HepG2 (cell line): ENCODE results near the gene GMEB2. TPM values are rescaled to one million over a fixed set of nuclear protein-coding genes. Genes with fewer than 3 reads are reported as not detected.

Experiments
- ADNP ChIP-seq: sonication (generic); formaldehyde crosslinking; IDR thresholded peaks from 2 replicates; pipeline ENCODE4 v1.4.0; 2020; ENCODE audit warnings: missing genetic modification reagents
- BHLHE40 ChIP-seq: IDR thresholded peaks from 2 replicates; pipeline ENCODE4 v1.6.1; 2011; ENCODE audit warnings: low read length, improper control_type of control experiment
- FOXC1 ChIP-seq: sonication (generic); formaldehyde crosslinking; IDR thresholded peaks from 2 replicates; pipeline ENCODE4 v1.8.0; 2022; ENCODE audit warnings: mild to moderate bottlenecking, missing genetic modification reagents, borderline replicate concordance
- KDM5B ChIP-seq: sonication (generic); formaldehyde crosslinking; IDR thresholded peaks from 2 replicates; pipeline ENCODE4 v1.4.0; 2020; ENCODE audit warnings: missing genetic modification reagents, mild to moderate bottlenecking, borderline replicate concordance
- MTA1 ChIP-seq: sonication (generic); formaldehyde crosslinking; IDR thresholded peaks from 2 replicates; pipeline ENCODE4 v1.4.0; 2020; ENCODE audit warnings: missing genetic modification reagents, mild to moderate bottlenecking, borderline replicate concordance
- MTF2 ChIP-seq: sonication (generic); formaldehyde crosslinking; IDR thresholded peaks from 2 replicates; pipeline ENCODE4 v1.5.0; 2020; ENCODE audit warnings: missing genetic modification reagents, borderline replicate concordance
- NFATC3 ChIP-seq: sonication (generic); formaldehyde crosslinking; IDR thresholded peaks from 2 replicates; pipeline ENCODE4 v1.5.1; 2020; ENCODE audit warnings: mild to moderate bottlenecking, missing genetic modification reagents
- NRL ChIP-seq: sonication (generic); formaldehyde crosslinking; IDR thresholded peaks from 2 replicates; pipeline ENCODE4 v1.5.0; 2020; ENCODE audit warnings: missing genetic modification reagents, mild to moderate bottlenecking, moderate library complexity, borderline replicate concordance
- SAFB2 ChIP-seq: sonication (generic); formaldehyde crosslinking; IDR thresholded peaks from 2 replicates; pipeline ENCODE4 v1.5.1; 2020; ENCODE audit warnings: missing genetic modification reagents, low read depth, mild to moderate bottlenecking, borderline replicate concordance
- SALL1 ChIP-seq: sonication (generic); formaldehyde crosslinking; IDR thresholded peaks from 2 replicates; pipeline ENCODE4 v1.8.0; 2022; ENCODE audit warnings: mild to moderate bottlenecking, missing genetic modification reagents
- STAG1 ChIP-seq: sonication (generic); formaldehyde crosslinking; IDR thresholded peaks from 2 replicates; pipeline ENCODE4 v1.4.0; 2020; ENCODE audit warnings: missing genetic modification reagents
- ZFY ChIP-seq: sonication (generic); formaldehyde crosslinking; IDR thresholded peaks from 2 replicates; pipeline ENCODE4 v1.4.0; 2020; ENCODE audit warnings: missing genetic modification reagents
- polyA plus RNA-seq, 8 experiments: library from polyadenylated mRNA; depleted of rRNA in 3 of 8; stranded (reverse) in 7 of 8; unstranded in 1 of 8; fragments of >200 nt; fragmentation: Illumina TruSeq in 4 of 8; extraction: Trizol in 4 of 8; gene quantifications; 2 replicates each; pipeline versions ENCODE4 v1.2.1 to v1.2.3, GENCODE V29; 2011 to 2016; ENCODE audit warnings: low read depth in 4 of 8, missing spikeins in 1 of 8, mixed read lengths in 1 of 8; ENCODE audit not compliant: insufficient read depth in 1 of 8
- total RNA-seq, 5 experiments: library from RNA; depleted of rRNA; stranded (reverse); fragments of >200 nt; fragmentation: Illumina TruSeq; extraction: Trizol; gene quantifications; 2 replicates each; pipeline ENCODE4 v1.2.3, GENCODE V29; 2016; ENCODE audit warnings: low read depth in 1 of 5
- TF ChIP-seq, protein P1 (sequence below): IDR thresholded peaks from 2 replicates; pipeline ENCODE4 v1.6.1; 2012; ENCODE audit warnings: low read depth, low read length, improper control_type of control experiment
- TF ChIP-seq, protein P2 (sequence below): sonication (generic); formaldehyde crosslinking; IDR thresholded peaks from 2 replicates; pipeline ENCODE4 v1.5.0; 2020; ENCODE audit warnings: mild to moderate bottlenecking, missing genetic modification reagents, borderline replicate concordance
- TF ChIP-seq, protein P3 (sequence below): sonication (generic); formaldehyde crosslinking; IDR thresholded peaks from 2 replicates; pipeline ENCODE4 v1.4.0; 2020; ENCODE audit warnings: missing genetic modification reagents
- TF ChIP-seq, protein P4 (sequence below): sonication (generic); formaldehyde crosslinking; IDR thresholded peaks from 2 replicates; pipeline ENCODE4 v1.8.0; 2022; ENCODE audit warnings: missing genetic modification reagents, mild to moderate bottlenecking, moderate library complexity, borderline replicate concordance
- TF ChIP-seq, protein P5 (sequence below): sonication (generic); formaldehyde crosslinking; IDR thresholded peaks from 2 replicates; pipeline ENCODE4 v1.4.0; 2020; ENCODE audit warnings: low read depth, mild to moderate bottlenecking, missing genetic modification reagents
- TF ChIP-seq, protein P6 (sequence below): IDR thresholded peaks from 2 replicates; pipeline ENCODE4 v1.6.1; 2016; ENCODE audit warnings: missing genetic modification reagents, missing compliant biosample characterization

Gene GMEB2
- total and polyA plus RNA-seq, 2 of the 13 experiments (the other 11 are each of a cell fraction or from before 2014, with no cell fraction given): 10.6 to 12.4 TPM

DNA sequence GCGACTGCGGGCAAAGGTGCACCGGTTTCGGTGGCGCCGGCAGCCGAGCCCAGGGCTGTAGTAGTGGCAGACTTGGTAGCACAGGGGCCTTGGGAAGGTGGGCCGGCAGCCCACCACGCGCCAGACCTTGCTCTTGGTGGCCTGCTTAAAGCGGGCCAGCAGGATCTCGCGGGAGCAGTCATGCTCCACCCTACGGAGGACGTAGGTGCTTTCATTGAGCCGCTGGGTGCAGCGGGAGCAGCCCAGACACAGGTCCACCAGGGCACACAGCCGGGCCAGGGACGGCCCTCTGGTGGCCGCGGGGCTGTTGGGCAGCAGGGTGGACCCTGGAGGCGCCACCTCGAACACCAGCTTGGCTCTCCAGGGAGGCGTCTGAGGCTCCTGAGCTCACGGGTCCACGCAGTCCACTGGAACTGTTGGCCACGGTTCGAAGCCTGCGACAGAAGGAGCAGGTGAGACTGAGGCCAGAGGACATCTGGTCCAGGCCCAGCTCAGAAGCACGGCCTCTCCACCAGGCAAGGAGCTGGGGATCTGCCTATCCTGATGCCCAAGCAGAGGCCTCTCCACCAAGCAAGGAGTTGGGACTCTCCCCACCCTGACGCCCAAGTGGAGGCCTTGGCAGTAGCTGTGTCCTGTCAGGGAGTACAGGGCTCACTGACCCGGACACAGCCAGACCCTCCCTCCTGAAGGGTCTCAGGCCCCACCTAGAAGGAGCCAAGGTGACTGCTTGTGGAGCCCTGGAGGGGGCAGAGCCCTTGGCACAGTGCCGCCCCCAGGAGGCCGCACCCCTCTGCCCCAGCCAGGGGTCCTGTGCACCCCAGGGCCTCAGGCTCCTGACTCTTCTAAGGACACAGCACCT, 53.9 kb downstream of the GMEB2 start (continued):
- TF ChIP-seq, protein P1, sequence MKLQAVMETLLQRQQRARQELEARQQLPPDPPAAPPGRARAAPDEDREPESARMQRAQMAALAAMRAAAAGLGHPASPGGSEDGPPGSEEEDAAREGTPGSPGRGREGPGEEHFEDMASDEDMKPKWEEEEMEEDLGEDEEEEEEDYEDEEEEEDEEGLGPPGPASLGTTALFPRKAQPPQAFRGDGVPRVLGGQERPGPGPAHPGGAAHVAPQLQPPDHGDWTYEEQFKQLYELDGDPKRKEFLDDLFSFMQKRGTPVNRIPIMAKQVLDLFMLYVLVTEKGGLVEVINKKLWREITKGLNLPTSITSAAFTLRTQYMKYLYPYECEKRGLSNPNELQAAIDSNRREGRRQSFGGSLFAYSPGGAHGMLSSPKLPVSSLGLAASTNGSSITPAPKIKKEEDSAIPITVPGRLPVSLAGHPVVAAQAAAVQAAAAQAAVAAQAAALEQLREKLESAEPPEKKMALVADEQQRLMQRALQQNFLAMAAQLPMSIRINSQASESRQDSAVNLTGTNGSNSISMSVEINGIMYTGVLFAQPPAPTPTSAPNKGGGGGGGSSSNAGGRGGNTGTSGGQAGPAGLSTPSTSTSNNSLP: no peak
- TF ChIP-seq, protein P2, sequence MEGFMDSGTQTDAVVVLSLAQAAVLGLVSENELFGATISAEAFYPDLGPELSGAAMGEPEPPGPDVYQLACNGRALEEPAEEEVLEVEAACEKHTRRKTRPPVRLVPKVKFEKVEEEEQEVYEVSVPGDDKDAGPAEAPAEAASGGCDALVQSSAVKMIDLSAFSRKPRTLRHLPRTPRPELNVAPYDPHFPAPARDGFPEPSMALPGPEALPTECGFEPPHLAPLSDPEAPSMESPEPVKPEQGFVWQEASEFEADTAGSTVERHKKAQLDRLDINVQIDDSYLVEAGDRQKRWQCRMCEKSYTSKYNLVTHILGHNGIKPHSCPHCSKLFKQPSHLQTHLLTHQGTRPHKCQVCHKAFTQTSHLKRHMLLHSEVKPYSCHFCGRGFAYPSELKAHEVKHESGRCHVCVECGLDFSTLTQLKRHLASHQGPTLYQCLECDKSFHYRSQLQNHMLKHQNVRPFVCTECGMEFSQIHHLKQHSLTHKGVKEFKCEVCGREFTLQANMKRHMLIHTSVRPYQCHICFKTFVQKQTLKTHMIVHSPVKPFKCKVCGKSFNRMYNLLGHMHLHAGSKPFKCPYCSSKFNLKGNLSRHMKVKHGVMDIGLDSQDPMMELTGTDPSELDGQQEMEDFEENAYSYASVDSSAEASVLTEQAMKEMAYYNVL (CRISPR knock-in tag): peak; percentile 52; the same call in 1 of the 2 replicates
- TF ChIP-seq, protein P3, sequence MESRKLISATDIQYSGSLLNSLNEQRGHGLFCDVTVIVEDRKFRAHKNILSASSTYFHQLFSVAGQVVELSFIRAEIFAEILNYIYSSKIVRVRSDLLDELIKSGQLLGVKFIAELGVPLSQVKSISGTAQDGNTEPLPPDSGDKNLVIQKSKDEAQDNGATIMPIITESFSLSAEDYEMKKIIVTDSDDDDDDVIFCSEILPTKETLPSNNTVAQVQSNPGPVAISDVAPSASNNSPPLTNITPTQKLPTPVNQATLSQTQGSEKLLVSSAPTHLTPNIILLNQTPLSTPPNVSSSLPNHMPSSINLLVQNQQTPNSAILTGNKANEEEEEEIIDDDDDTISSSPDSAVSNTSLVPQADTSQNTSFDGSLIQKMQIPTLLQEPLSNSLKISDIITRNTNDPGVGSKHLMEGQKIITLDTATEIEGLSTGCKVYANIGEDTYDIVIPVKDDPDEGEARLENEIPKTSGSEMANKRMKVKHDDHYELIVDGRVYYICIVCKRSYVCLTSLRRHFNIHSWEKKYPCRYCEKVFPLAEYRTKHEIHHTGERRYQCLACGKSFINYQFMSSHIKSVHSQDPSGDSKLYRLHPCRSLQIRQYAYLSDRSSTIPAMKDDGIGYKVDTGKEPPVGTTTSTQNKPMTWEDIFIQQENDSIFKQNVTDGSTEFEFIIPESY: peak; percentile 100
- TF ChIP-seq, protein P4, sequence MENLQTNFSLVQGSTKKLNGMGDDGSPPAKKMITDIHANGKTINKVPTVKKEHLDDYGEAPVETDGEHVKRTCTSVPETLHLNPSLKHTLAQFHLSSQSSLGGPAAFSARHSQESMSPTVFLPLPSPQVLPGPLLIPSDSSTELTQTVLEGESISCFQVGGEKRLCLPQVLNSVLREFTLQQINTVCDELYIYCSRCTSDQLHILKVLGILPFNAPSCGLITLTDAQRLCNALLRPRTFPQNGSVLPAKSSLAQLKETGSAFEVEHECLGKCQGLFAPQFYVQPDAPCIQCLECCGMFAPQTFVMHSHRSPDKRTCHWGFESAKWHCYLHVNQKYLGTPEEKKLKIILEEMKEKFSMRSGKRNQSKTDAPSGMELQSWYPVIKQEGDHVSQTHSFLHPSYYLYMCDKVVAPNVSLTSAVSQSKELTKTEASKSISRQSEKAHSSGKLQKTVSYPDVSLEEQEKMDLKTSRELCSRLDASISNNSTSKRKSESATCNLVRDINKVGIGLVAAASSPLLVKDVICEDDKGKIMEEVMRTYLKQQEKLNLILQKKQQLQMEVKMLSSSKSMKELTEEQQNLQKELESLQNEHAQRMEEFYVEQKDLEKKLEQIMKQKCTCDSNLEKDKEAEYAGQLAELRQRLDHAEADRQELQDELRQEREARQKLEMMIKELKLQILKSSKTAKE (CRISPR knock-in tag): no peak
- TF ChIP-seq STAG1 (CRISPR knock-in tag) (peak; percentile 59), NRL (CRISPR knock-in tag) (peak; percentile 37; the same call in 1 of the 2 replicates), NFATC3 (no peak), SAFB2 (peak; percentile 62; the same call in 1 of the 2 replicates), SALL1 (CRISPR knock-in tag) (peak; percentile 6; the same call in 1 of the 2 replicates), MTA1 (peak; percentile 45; the same call in 1 of the 2 replicates), KDM5B (CRISPR knock-in tag) (peak; percentile 83; the same call in 1 of the 2 replicates), ADNP (no peak), MTF2 (CRISPR knock-in tag) (no peak), BHLHE40 (no peak), FOXC1 (no peak), ZFY (CRISPR knock-in tag) (no peak)
- TF ChIP-seq, protein P5, sequence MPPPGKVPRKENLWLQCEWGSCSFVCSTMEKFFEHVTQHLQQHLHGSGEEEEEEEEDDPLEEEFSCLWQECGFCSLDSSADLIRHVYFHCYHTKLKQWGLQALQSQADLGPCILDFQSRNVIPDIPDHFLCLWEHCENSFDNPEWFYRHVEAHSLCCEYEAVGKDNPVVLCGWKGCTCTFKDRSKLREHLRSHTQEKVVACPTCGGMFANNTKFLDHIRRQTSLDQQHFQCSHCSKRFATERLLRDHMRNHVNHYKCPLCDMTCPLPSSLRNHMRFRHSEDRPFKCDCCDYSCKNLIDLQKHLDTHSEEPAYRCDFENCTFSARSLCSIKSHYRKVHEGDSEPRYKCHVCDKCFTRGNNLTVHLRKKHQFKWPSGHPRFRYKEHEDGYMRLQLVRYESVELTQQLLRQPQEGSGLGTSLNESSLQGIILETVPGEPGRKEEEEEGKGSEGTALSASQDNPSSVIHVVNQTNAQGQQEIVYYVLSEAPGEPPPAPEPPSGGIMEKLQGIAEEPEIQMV (CRISPR knock-in tag): 0 out of 2 replicates have a peak, but pooled peaks have one; percentile 7
- TF ChIP-seq, protein P6, sequence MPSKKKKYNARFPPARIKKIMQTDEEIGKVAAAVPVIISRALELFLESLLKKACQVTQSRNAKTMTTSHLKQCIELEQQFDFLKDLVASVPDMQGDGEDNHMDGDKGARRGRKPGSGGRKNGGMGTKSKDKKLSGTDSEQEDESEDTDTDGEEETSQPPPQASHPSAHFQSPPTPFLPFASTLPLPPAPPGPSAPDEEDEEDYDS: no peak
